GM21723 (cell line): ENCODE data around the gene PSENEN.
"Not testable (repeated sequence)": the region's sequence is repeated elsewhere in the genome, so short reads cannot be mapped to it uniquely, and the experiment has no call there.

Experiments
- ATAC-seq: cut with Tn5 transposase; IDR thresholded peaks from one replicate; pipeline ENCODE4 v1.9.1; 2021; ENCODE audit warnings: mild to moderate bottlenecking, moderate library complexity; ENCODE audit not compliant: unreplicated experiment

Gene PSENEN

DNA sequence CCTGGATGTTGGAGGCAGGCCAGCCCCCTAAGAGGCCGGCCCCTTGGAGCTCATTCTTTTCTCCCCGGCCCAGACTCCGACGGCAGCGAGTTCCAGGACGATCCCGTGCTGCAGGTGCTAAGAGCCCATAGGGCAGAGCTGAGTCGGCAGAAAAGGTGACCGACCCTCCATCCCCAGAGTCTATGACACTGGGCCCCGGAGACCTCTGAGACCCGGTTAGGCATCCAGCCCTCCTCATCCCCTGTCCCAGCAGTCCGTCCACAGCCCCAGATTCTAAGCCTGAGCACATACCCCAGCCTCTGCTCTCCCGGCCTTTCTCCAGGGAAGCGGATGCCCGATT, 22.6 kb downstream of the PSENEN start:
- ATAC-seq: no peak

DNA sequence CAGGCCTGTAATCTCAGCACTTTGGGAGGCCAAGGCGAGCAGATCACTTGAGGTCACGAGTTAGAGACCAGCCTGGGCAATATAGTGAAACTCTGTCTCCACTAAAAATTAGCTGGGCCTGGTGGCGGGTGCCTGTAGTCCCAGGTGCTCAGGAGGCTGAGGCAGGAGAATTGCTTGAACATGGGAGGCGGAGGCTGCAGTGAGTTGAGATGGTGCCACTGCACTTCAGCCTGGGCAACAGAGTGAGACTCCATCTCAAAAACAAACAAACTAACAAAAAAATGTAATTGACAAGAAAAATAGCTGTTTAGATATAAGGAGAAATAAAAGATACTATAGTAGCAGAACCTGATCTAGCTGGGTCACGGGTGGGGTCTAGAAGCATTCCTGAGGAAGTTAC, 26.9 kb downstream of the PSENEN start:
- ATAC-seq: not testable (repeated sequence)

DNA sequence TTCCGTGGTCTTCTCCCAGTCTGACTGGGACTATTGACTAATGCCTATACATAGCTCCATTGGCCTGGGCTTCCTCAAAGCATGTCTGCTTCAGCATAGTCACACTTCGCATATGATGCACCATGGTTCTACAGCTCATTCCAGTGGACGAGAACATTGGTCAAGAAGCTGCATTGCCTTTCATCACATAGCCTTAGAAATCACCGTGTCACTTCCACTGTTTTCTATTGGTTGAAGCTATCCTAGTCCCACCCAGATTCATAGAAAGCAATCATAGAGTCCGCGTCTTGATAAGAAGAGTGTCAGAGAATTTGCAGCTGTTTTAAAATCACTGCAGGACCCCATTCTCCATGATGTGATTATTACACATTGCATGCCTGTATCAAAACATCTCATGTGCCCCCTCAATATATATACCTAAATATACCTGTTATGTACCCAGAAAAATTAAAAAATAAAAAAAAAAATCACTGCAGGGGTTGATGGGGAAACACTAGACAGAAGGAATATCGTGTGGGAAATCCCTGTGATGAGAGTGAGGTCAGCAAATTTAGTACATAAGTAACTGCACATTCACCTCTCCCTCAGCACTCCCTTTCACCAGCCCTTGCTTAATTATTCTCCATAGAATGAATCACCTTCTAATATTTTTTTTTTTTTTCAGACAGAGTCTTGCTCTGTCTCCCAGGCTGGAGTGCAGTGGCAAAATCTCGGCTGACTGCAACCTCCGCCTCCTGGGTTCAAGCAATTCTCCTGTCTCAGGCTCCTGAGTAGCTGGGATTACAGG, 27.8 kb downstream of the PSENEN start:
- no peak for ATAC-seq

DNA sequence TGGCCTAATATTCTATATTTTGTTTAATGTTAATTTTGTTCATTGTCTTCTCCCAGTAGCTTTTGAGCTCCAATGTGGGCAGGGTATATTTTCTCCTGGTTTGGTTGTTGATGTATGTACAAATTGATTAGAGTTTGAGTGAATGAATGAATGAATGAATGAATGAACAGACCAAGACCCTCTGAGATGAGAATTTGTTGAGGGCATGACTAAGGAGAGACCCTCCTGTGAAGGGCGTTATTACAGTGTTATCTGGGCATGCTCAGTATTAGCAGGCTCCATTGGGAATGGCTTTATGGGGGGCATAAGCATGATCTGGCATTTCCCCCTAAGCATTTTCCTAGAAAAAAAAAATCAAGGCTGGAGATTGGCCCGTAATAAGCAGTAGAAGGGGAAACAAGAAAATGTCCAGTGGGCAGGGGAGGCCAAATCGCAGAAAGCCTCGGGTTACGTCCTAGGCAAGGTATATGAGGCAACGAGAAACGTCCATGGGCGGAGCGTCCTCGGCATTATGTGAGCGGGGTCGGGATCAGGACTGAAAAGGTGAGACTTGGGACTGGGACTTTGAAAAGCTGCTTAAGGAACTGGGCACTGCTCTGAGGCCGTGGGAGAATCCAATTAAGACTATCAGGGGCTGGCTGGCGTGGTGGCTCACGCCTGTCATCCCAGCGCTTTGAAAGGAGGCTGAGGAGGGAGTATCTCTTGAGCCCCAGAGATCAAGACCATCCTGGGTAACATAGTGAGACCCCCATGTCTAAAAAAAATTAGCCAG, 29.0 kb downstream of the PSENEN start:
- no peak for ATAC-seq

DNA sequence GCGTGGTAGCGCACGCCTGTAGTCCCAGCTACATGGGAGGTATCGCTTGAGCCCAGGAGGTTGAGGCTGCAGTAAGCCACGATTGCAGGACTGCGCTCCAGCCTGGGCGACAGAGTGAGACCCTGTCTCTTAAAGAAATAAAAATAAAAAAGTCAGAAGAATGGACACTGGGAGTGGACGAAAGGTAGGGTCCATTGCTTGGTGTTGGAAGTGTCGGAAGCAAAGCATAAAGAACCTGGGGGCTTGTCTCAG, 29.5 kb downstream of the PSENEN start:
- no peak for ATAC-seq

DNA sequence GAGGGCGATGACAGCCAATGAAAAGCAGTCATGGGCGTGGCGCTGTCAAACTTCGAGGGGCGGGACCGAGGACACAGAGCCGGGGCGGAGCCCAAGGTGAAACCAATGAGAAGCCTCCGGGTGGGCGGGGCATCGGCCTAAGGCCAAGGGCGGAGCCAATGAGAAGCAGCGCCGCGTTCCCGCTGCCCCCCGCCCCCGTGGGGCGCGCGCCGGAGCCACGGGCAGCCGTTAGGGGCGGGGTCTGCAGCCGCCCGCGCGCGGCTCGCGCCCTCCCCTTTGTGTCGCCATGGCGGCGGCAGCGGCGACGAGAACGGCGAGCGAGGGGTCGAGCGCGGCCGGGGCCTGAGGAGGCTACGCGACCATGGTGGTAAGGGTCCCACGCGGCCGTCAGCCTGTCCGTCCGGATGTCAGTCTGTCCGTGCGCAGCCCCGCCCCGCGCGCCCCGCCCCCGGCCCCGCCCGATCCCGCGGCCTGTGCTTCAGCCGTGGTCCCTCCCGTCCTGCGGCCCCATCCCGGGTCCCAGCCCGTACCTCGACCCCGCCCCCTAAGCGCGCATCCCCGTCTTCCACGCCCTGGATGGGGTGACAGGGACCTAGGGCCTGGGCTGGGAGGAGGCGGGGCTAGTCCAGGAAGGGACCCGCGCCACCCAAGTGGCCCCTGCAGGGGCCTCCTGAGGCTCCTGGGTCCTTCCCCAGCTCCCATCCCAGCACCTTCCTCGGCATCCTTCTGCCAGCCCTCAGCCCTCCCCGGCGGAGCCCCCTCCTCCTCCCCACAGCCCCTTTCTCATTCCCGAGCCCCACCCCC, 30.0 kb downstream of the PSENEN start, which contains the start of gene ARHGAP33:
Gene ARHGAP33, plus strand, starts transcription at position 267 of the 804 bp plus-strand sequence. Its CDS starts 95 bp downstream, at position 362.
- ATAC-seq: peak; percentile 90

DNA sequence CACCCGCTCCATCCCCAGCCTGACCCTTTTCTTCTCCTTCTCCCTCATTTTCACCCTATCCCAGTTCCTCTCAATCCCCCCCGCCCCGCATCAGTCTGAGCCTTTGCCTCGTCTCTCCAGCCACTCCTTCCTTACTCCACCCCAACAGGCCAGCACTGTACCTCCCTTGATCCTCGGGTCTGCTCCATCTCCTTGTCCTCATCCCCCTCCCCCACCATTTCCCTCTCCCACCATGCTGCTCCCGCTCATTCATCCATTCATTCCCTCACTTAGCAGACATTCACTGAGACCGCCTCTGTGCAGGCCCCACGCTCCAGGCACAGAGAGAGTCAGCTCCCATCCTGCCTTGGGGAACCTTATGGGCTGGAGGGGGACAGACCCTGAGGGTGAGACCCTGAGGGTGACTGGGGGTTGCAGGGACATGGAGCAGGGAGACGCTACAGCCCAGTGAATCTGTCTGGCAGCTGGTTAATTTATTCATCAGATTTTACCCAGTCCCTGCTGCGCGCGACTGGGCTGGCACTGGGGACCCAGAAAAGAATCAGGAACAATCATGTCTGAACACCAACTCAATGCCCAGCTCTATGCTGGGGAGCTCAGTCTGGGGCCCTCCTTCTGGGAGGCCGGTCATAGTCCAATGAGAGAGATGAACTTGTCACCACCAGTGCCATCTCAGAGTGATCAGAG, 30.8 kb downstream of the PSENEN start:
- ATAC-seq: no peak

DNA sequence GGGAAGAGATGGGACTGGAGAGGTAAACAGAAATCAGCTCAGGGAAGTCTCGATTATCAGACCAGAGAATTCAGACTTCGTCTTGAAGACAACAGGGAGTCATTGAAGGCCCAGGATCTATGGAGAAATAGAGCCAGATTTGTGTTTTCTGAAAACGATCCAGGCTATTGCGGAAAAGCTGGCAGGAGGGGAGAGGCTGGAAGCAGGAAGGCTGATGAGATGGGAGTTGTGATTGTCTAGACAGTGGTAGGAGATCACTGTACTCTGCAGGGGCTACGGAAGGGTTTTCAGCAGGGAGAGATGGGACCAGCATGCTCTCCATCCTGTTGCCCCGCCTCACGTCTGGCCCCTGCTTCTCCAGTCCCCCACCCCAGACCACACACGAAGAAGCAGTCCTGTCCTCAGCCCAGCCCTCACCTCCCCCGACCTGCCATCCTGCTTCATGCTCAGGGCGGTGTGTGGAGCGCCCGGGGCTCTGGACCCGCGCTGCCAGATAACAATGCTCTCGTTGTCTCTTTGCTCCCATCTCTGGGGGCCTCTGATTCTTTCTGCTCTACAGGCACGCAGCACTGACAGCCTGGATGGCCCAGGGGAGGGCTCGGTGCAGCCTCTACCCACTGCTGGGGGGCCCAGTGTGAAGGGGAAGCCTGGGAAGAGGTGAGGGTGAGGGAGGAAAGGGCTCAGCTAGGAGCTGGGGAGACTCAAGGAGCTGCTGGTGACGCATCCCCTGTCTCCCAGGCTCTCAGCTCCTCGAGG, 31.8 kb downstream of the PSENEN start:
- ATAC-seq: no peak

DNA sequence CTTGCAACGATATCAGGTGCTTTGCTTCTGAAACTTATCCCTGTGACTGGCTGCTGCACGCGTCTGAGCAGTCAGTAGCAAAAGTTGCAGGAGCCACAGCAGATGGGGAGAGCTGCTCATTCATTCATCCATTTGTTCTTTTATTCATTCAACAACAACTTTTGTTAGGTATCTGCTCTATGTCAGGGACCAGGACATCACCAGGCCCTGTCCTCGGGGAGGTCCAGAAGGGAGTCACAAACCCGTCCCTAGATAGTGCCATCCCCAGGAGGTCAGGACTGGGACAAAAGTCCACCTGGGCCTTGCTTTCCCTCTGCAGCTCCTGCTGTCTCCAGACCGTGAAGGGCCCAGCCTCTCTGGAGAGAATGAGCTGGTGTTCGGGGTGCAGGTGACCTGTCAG, 32.5 kb downstream of the PSENEN start:
- no peak for ATAC-seq

DNA sequence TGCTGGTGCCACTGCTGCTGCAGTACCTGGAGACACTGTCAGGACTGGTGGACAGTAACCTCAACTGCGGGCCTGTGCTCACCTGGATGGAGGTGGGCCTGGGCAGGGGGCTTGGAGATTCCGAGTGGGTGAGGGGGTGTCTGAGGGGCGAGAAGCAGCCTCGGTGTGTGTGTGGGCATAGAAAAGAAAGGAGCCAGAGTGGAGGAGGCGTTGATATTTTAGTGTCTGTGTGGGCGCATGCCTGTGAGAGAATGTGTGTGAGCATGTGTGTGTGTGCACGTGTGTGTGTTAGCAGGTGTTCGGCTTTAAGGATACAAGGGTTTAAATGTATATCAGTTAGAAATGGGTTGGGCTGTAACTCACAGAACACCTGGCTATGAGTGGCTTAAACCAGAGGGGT, 33.6 kb downstream of the PSENEN start:
- no peak for ATAC-seq

DNA sequence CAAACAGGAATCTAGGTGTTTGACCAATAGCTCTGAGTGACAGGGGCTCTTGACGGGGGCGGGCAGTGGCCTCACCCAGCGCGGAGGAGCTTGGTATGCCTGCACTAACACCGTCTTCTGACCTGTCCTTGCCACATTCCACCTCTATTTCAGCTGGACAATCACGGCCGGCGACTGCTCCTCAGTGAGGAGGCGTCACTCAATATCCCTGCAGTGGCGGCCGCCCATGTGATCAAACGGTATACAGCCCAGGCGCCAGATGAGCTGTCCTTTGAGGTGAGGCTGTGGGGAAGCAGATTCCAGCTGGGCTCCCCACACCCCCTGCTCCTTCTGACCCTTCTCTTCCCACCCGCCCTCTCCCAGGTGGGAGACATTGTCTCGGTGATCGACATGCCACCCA, 34.6 kb downstream of the PSENEN start:
- no peak for ATAC-seq

DNA sequence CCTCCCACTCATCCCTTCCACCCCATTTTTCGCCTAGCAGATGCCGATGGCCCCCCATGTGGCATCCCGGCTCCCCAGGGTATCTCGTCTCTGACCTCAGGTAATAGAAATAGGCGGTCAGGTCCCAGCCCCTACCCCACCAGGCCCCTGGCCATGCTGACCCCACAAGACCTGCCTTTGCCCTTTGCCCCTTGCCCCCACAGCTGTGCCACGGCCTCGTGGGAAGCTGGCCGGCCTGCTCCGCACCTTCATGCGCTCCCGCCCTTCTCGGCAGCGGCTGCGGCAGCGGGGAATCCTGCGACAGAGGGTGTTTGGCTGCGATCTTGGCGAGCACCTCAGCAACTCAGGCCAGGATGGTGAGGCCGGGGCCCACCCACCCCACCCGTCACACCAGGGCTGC, 35.3 kb downstream of the PSENEN start:
- ATAC-seq: no peak

DNA sequence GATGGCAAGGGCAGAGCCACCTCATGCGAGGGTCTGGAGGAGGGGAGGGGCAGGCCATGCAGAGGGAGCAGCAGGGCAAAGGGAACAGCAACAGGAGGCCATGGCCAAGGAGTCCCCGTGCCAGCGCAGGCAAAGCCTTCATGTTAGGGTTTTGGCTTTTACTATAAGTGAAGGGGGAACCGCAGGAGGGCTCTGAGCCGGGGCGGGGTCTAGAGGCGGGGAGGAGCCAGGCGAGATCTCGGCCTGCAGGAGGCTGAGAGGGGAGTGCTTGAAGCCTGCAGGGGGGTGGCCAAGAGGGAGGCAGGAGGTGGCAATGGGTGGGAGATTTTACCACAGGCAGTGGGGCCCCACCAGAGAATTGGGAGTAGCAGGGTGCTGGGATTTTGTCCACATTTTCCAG, 36.2 kb downstream of the PSENEN start:
- ATAC-seq: no peak

DNA sequence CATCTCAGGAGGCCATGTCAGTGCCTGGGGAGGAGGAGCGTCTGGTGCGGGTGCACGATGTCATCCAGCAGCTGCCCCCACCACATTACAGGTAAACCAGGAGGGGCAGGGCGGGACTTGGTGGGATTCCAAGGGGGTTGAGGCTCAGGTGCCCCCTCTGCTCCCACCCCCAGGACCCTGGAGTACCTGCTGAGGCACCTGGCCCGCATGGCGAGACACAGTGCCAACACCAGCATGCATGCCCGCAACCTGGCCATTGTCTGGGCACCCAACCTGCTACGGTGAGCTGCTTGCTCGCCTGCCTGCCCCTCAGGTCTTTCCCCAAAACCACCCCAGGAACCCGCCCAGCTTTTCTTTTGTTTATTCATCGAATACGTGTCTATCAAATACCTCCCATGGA, 37.1 kb downstream of the PSENEN start:
- no peak for ATAC-seq

DNA sequence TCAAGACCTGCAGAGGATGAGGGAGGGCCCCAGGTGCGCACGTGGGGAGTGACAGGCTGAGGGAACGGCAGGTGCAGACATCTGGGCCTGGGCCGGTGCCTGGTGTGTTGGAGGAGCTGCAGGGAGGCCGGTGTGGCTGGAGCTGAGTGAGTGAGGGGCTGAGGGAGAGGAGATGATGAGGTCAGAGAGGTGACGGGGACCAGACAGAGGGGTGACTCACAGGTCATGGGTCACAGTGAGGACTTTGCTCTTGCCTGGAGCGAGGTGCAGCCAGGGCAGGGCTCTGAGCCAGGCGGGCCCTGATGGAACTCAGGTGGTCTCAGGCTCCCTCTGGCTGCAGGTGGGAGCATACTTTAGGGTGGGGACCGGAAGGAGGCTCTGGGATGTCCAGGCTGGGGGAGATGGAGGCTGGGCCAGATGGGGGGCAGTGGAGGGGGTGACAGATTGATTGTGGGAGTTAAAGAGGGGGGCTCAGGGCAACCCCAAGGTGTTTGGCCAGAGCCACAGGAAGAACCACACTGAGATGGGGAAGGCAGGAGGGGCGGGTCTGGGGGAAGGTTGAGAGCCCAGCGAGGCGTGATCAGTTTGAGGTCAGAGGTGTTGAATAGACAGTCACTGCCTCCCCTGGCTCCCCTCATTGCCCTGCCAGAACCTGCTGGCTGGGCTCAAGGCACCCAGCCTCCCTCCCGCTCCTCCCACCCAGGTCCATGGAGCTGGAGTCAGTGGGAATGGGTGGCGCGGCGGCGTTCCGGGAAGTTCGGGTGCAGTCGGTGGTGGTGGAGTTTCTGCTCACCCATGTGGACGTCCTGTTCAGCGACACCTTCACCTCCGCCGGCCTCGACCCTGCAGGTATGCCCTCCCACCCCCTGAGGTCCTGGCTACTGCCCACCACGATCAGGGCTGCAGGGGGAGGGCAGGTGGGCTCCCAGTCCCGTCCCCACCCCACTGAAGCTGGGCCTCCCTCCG, 38.3 kb downstream of the PSENEN start:
- no peak for ATAC-seq

DNA sequence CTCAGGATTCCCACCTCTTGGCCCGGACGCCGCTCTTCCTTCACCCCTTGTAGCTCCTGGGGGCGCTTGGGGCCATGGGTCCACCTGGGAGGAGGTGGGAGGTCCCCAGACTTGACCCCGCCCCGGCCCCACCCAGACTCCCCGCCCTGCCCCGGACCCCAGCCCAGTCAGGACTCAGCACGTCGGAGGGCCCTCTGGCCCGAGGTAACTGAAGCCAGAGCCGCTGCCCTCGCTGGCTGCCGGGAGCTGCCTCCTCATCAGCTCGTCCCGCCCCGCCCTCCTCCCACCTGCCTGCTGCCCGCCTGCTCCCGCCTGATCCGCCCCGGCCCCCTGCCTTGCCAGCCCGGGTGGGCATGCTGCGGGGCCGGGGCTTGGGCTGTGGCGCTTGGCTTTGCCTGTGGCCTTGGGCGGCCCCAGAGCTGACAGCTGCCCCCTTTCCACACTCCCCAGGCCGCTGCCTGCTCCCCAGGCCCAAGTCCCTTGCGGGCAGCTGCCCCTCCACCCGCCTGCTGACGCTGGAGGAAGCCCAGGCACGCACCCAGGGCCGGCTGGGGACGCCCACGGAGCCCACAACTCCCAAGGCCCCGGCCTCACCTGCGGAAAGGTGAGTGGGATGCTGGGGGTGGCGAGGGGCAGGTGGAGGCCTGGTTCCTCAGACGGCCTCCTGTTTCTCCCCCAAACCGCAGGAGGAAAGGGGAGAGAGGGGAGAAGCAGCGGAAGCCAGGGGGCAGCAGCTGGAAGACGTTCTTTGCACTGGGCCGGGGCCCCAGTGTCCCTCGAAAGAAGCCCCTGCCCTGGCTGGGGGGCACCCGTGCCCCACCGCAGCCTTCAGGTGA, 39.3 kb downstream of the PSENEN start:
- no peak for ATAC-seq

DNA sequence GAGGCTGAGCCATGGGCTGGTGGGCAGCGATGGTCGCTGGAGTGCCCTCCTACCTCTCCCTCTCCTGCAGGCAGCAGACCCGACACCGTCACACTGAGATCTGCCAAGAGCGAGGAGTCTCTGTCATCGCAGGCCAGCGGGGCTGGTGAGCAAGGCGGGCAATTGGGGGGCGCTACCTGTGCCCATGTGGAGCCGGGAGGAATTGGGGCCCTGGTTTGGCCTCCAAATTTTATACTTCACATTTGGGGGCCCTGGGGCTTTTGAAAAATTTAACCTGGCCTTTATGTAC, 39.8 kb downstream of the PSENEN start:
- ATAC-seq: no peak

DNA sequence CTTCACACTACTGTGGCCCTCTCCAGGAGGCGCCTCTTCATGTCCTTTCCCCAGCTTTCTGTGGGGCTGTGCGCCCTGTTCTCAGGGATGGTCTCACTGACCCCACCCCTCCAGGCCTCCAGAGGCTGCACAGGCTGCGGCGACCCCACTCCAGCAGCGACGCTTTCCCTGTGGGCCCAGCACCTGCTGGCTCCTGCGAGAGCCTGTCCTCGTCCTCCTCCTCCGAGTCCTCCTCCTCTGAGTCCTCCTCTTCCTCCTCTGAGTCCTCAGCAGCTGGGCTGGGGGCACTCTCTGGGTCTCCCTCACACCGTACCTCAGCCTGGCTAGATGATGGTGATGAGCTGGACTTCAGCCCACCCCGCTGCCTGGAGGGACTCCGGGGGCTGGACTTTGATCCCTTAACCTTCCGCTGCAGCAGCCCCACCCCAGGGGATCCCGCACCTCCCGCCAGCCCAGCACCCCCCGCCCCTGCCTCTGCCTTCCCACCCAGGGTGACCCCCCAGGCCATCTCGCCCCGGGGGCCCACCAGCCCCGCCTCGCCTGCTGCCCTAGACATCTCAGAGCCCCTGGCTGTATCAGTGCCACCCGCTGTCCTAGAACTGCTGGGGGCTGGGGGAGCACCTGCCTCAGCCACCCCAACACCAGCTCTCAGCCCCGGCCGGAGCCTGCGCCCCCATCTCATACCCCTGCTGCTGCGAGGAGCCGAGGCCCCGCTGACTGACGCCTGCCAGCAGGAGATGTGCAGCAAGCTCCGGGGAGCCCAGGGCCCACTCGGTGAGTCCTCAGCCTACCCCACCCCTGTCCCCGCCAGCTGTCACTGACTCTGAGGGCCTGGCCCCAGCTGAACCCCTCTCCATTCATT, 41.1 kb downstream of the PSENEN start:
- ATAC-seq: no peak
